GM23338 (cell line): ENCODE data around the gene THSD4. TPM values are rescaled to one million over a fixed set of nuclear protein-coding genes. Genes with fewer than 3 reads are reported as not detected.

ENCODE experiments used
- ATAC-seq: fragments of 200-7000 bp; cut with Tn5 transposase; 3 replicates; pipeline ENCODE4 v1.9.1; 2020
- DNase-seq: peaks from one replicate; pipeline ENCODE4 v3.0.0-alpha.2; 2015; ENCODE audit warnings: low spot score
- H2AFZ ChIP-seq: fragments of 200-600 bp; sonication (generic); 2 replicates; pipeline ENCODE4 v1.8.0; 2016; ENCODE audit warnings: antibody characterized with exemption, mild to moderate bottlenecking, moderate library complexity
- H3F3A ChIP-seq: fragments of 200-600 bp; sonication (generic); replicated peaks from 2 replicates; pipeline ENCODE4 v1.8.0; 2017; ENCODE audit warnings: antibody characterized with exemption, mixed run types, low read depth
- H3K27ac ChIP-seq: fragments of 200-600 bp; sonication (generic); 2 replicates; pipeline ENCODE4 v1.6.1; 2016; ENCODE audit warnings: low read depth
- H3K27me3 ChIP-seq: fragments of 200-600 bp; sonication (generic); 2 replicates; pipeline ENCODE4 v1.8.0; 2016; ENCODE audit warnings: mild to moderate bottlenecking, mixed run types, moderate library complexity; ENCODE audit not compliant: insufficient read depth
- H3K36me3 ChIP-seq: fragments of 200-600 bp; sonication (generic); 2 replicates; pipeline ENCODE4 v1.8.0; 2016; ENCODE audit warnings: mild to moderate bottlenecking; ENCODE audit not compliant: insufficient read depth
- H3K4me1 ChIP-seq: fragments of 200-600 bp; sonication (generic); 2 replicates; pipeline ENCODE4 v1.8.0; 2016; ENCODE audit warnings: mild to moderate bottlenecking, moderate library complexity; ENCODE audit not compliant: insufficient read depth
- H3K4me2 ChIP-seq: fragments of 200-600 bp; sonication (generic); 2 replicates; pipeline ENCODE4 v1.7.1; 2017; ENCODE audit warnings: mixed run types
- H3K4me3 ChIP-seq: fragments of 200-600 bp; sonication (generic); 2 replicates; pipeline ENCODE4 v1.6.1; 2016; ENCODE audit warnings: mixed run types
- H3K79me2 ChIP-seq: fragments of 200-600 bp; sonication (generic); replicated peaks from 2 replicates; pipeline ENCODE4 v1.8.0; 2017; ENCODE audit warnings: mild to moderate bottlenecking; ENCODE audit not compliant: insufficient read depth
- H3K9me2 ChIP-seq: fragments of 200-600 bp; sonication (generic); 2 replicates; pipeline ENCODE4 v1.8.0; 2017; ENCODE audit not compliant: insufficient read depth
- H4K20me1 ChIP-seq: fragments of 200-600 bp; sonication (generic); replicated peaks from 2 replicates; pipeline ENCODE4 v1.8.0; 2017; ENCODE audit warnings: mild to moderate bottlenecking; ENCODE audit not compliant: insufficient read depth
- H3K27ac Mint-ChIP-seq: 2 replicates; pipeline ENCODE4 v1.8.0; 2020; ENCODE audit warnings: inconsistent platforms, mild to moderate bottlenecking, moderate library complexity, mixed read lengths
- H3K27me3 Mint-ChIP-seq: 3 replicates; pipeline ENCODE4 v1.8.0; 2022; ENCODE audit warnings: low read depth, mild to moderate bottlenecking, moderate library complexity, mixed read lengths, inconsistent platforms; ENCODE audit not compliant: insufficient read depth, poor library complexity
- H3K36me3 Mint-ChIP-seq: 3 replicates; pipeline ENCODE4 v1.8.0; 2021; ENCODE audit warnings: low read depth, mild to moderate bottlenecking, inconsistent platforms, moderate library complexity, mixed read lengths
- H3K4me1 Mint-ChIP-seq: 3 replicates; pipeline ENCODE4 v1.8.0; 2020; ENCODE audit warnings: mild to moderate bottlenecking, inconsistent platforms, mixed read lengths
- H3K4me3 Mint-ChIP-seq: 3 replicates; pipeline ENCODE4 v1.8.0; 2021; ENCODE audit warnings: moderate library complexity, mild to moderate bottlenecking, inconsistent platforms, mixed read lengths
- H3K9me3 Mint-ChIP-seq: 3 replicates; pipeline ENCODE4 v1.8.0; 2020; ENCODE audit warnings: moderate library complexity, mild to moderate bottlenecking, inconsistent platforms, mixed read lengths
- CREB1 ChIP-seq: fragments of 250-450 bp; sonication (Bioruptor Pico); IDR thresholded peaks from 2 replicates; pipeline ENCODE4 v1.5.0; 2020; ENCODE audit warnings: low read depth, mild to moderate bottlenecking, moderate library complexity
- EZH2 ChIP-seq: fragments of 200-600 bp; sonication (generic); IDR thresholded peaks from one replicate; pipeline ENCODE4 v1.8.0; 2017; ENCODE audit warnings: antibody characterized with exemption, mild to moderate bottlenecking, low read depth; ENCODE audit not compliant: unreplicated experiment
- EZH2phosphoT487 ChIP-seq: fragments of 200-600 bp; sonication (generic); IDR thresholded peaks from one replicate; pipeline ENCODE4 v1.8.1; 2018; ENCODE audit warnings: antibody characterized with exemption; ENCODE audit not compliant: unreplicated experiment
- JUNB ChIP-seq: IDR thresholded peaks from one replicate; pipeline ENCODE4 v1.6.1; 2016; ENCODE audit warnings: antibody characterized with exemption; ENCODE audit not compliant: unreplicated experiment
- NANOG ChIP-seq: IDR thresholded peaks from 2 replicates; pipeline ENCODE4 v1.6.1; 2016; ENCODE audit warnings: antibody characterized with exemption, borderline replicate concordance
- POLR2AphosphoS5 ChIP-seq: IDR thresholded peaks from 2 replicates; pipeline ENCODE4 v1.6.1; 2016; ENCODE audit warnings: antibody characterized with exemption, low read depth
- STAT1 ChIP-seq: IDR thresholded peaks from one replicate; pipeline ENCODE4 v1.6.1; 2016; ENCODE audit warnings: antibody characterized with exemption; ENCODE audit not compliant: unreplicated experiment
- ZNF114 ChIP-seq: fragments of 250-450 bp; sonication (Bioruptor Pico); IDR thresholded peaks from 2 replicates; pipeline ENCODE4 v1.5.0; 2020; ENCODE audit warnings: mild to moderate bottlenecking, moderate library complexity
- ZNF331 ChIP-seq: fragments of 250-450 bp; sonication (Bioruptor Pico); IDR thresholded peaks from 2 replicates; pipeline ENCODE4 v1.5.0; 2020; ENCODE audit warnings: low read depth, mild to moderate bottlenecking, moderate library complexity
- polyA plus RNA-seq: library from polyadenylated mRNA; unstranded; fragments of >200 nt; fragmentation: Nextera tagmentation; extraction: Ambion mirVana; gene quantifications from 2 replicates; pipeline ENCODE4 v1.2.1, GENCODE V29; 2016
- total RNA-seq: library from RNA; depleted of rRNA; stranded (reverse); fragments of >200 nt; shearing (Covaris generic); gene quantifications from 2 replicates; pipeline ENCODE4 v1.2.3, GENCODE V29; 2014
- TF ChIP-seq, protein P1 (sequence below): IDR thresholded peaks from 2 replicates; pipeline ENCODE4 v1.6.1; 2016; ENCODE audit warnings: antibody characterized with exemption
- TF ChIP-seq, protein P2 (sequence below): IDR thresholded peaks from one replicate; pipeline ENCODE4 v1.6.1; 2018; ENCODE audit warnings: antibody characterized with exemption; ENCODE audit not compliant: unreplicated experiment
- TF ChIP-seq, protein P3 (sequence below), 2 experiments: fragments of 200-600 bp in 1 of 2; sonication (generic) in 1 of 2; conservative IDR thresholded peaks; 2 replicates each; pipeline versions ENCODE4 v1.5.1 to v1.6.1; 2016 to 2017; ENCODE audit warnings: antibody characterized with exemption in 2 of 2, low read depth in 2 of 2, mild to moderate bottlenecking in 2 of 2, moderate library complexity in 1 of 2
- TF ChIP-seq, protein P4 (sequence below): fragments of 250-450 bp; sonication (Bioruptor Pico); IDR thresholded peaks from 2 replicates; pipeline ENCODE4 v1.5.0; 2020; ENCODE audit warnings: mild to moderate bottlenecking, moderate library complexity

Gene THSD4
- total and polyA plus RNA-seq, 2 experiments from 2014 or later: 2.0 to 7.4 TPM

DNA sequence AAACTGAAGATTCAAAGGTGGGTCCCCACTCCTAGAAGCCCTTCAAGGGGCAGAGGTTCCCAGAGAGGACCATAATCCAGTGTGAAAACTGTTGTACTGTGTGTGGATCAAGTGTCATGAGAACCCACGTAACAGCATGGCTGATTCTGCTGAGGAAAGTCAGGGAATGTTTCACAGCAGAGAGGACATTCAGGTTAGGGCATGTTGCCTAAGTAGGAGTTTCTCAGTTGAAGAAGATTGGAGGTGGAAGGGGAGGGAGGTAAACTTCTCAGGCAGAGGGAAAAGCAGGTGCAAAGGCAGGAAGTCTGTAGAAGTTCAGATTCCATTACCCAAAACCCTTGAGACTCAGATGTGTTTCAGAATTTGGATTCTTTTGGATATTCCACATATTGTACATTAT lies 448.9 kb downstream of the THSD4 start:
- H3K36me3 ChIP-seq: no peaks in the 10 kb centered on the region
- H3K9me3 Mint-ChIP-seq: no peaks in the 10 kb centered on the region

More for the DNA sequence above, 448.9 kb downstream of the THSD4 start:
- DNase-seq (no peak), ATAC-seq (no peak)
- Histone ChIP-seq H3K79me2 (no peaks in the 10 kb centered on the region), H3K27ac (no peak overlapping the region), H3K27me3 (no peaks in the 10 kb centered on the region), H4K20me1 (no peaks in the 10 kb centered on the region; the same call in 1 of the 2 replicates), H3K9me2 (no peaks in the 10 kb centered on the region), H3K4me1 (no peaks in the 10 kb centered on the region), H2AFZ (no peak overlapping the region), H3F3A (no peaks in the 10 kb centered on the region), H3K4me3 (no peak overlapping the region), H3K4me2 (no peak overlapping the region)
- H3K4me3 Mint-ChIP-seq: no peak overlapping the region
- no peaks in the 10 kb centered on the region for H3K27me3 Mint-ChIP-seq
- peaks cover 4% of the 10 kb centered on the region for H3K4me1 Mint-ChIP-seq
- no peaks in the 10 kb centered on the region for H3K36me3 Mint-ChIP-seq
- H3K27ac Mint-ChIP-seq: no peak overlapping the region
- TF ChIP-seq JUNB (no peak), CREB1 (no peak), EZH2phosphoT487 (no peak), ZNF331 (no peak), ZNF114 (CRISPR knock-in tag) (no peak), NANOG (no peak), STAT1 (no peak), POLR2AphosphoS5 (no peak), EZH2 (no peak)
- TF ChIP-seq, protein P1, sequence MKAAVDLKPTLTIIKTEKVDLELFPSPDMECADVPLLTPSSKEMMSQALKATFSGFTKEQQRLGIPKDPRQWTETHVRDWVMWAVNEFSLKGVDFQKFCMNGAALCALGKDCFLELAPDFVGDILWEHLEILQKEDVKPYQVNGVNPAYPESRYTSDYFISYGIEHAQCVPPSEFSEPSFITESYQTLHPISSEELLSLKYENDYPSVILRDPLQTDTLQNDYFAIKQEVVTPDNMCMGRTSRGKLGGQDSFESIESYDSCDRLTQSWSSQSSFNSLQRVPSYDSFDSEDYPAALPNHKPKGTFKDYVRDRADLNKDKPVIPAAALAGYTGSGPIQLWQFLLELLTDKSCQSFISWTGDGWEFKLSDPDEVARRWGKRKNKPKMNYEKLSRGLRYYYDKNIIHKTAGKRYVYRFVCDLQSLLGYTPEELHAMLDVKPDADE: no peak
- TF ChIP-seq, protein P2, sequence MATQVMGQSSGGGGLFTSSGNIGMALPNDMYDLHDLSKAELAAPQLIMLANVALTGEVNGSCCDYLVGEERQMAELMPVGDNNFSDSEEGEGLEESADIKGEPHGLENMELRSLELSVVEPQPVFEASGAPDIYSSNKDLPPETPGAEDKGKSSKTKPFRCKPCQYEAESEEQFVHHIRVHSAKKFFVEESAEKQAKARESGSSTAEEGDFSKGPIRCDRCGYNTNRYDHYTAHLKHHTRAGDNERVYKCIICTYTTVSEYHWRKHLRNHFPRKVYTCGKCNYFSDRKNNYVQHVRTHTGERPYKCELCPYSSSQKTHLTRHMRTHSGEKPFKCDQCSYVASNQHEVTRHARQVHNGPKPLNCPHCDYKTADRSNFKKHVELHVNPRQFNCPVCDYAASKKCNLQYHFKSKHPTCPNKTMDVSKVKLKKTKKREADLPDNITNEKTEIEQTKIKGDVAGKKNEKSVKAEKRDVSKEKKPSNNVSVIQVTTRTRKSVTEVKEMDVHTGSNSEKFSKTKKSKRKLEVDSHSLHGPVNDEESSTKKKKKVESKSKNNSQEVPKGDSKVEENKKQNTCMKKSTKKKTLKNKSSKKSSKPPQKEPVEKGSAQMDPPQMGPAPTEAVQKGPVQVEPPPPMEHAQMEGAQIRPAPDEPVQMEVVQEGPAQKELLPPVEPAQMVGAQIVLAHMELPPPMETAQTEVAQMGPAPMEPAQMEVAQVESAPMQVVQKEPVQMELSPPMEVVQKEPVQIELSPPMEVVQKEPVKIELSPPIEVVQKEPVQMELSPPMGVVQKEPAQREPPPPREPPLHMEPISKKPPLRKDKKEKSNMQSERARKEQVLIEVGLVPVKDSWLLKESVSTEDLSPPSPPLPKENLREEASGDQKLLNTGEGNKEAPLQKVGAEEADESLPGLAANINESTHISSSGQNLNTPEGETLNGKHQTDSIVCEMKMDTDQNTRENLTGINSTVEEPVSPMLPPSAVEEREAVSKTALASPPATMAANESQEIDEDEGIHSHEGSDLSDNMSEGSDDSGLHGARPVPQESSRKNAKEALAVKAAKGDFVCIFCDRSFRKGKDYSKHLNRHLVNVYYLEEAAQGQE: no peak
- TF ChIP-seq, protein P3, sequence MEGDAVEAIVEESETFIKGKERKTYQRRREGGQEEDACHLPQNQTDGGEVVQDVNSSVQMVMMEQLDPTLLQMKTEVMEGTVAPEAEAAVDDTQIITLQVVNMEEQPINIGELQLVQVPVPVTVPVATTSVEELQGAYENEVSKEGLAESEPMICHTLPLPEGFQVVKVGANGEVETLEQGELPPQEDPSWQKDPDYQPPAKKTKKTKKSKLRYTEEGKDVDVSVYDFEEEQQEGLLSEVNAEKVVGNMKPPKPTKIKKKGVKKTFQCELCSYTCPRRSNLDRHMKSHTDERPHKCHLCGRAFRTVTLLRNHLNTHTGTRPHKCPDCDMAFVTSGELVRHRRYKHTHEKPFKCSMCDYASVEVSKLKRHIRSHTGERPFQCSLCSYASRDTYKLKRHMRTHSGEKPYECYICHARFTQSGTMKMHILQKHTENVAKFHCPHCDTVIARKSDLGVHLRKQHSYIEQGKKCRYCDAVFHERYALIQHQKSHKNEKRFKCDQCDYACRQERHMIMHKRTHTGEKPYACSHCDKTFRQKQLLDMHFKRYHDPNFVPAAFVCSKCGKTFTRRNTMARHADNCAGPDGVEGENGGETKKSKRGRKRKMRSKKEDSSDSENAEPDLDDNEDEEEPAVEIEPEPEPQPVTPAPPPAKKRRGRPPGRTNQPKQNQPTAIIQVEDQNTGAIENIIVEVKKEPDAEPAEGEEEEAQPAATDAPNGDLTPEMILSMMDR (conservative IDR thresholded peaks at IDR 0.05; ENCODE audit: low read depth in 2 of 2): no peak
- TF ChIP-seq, protein P4, sequence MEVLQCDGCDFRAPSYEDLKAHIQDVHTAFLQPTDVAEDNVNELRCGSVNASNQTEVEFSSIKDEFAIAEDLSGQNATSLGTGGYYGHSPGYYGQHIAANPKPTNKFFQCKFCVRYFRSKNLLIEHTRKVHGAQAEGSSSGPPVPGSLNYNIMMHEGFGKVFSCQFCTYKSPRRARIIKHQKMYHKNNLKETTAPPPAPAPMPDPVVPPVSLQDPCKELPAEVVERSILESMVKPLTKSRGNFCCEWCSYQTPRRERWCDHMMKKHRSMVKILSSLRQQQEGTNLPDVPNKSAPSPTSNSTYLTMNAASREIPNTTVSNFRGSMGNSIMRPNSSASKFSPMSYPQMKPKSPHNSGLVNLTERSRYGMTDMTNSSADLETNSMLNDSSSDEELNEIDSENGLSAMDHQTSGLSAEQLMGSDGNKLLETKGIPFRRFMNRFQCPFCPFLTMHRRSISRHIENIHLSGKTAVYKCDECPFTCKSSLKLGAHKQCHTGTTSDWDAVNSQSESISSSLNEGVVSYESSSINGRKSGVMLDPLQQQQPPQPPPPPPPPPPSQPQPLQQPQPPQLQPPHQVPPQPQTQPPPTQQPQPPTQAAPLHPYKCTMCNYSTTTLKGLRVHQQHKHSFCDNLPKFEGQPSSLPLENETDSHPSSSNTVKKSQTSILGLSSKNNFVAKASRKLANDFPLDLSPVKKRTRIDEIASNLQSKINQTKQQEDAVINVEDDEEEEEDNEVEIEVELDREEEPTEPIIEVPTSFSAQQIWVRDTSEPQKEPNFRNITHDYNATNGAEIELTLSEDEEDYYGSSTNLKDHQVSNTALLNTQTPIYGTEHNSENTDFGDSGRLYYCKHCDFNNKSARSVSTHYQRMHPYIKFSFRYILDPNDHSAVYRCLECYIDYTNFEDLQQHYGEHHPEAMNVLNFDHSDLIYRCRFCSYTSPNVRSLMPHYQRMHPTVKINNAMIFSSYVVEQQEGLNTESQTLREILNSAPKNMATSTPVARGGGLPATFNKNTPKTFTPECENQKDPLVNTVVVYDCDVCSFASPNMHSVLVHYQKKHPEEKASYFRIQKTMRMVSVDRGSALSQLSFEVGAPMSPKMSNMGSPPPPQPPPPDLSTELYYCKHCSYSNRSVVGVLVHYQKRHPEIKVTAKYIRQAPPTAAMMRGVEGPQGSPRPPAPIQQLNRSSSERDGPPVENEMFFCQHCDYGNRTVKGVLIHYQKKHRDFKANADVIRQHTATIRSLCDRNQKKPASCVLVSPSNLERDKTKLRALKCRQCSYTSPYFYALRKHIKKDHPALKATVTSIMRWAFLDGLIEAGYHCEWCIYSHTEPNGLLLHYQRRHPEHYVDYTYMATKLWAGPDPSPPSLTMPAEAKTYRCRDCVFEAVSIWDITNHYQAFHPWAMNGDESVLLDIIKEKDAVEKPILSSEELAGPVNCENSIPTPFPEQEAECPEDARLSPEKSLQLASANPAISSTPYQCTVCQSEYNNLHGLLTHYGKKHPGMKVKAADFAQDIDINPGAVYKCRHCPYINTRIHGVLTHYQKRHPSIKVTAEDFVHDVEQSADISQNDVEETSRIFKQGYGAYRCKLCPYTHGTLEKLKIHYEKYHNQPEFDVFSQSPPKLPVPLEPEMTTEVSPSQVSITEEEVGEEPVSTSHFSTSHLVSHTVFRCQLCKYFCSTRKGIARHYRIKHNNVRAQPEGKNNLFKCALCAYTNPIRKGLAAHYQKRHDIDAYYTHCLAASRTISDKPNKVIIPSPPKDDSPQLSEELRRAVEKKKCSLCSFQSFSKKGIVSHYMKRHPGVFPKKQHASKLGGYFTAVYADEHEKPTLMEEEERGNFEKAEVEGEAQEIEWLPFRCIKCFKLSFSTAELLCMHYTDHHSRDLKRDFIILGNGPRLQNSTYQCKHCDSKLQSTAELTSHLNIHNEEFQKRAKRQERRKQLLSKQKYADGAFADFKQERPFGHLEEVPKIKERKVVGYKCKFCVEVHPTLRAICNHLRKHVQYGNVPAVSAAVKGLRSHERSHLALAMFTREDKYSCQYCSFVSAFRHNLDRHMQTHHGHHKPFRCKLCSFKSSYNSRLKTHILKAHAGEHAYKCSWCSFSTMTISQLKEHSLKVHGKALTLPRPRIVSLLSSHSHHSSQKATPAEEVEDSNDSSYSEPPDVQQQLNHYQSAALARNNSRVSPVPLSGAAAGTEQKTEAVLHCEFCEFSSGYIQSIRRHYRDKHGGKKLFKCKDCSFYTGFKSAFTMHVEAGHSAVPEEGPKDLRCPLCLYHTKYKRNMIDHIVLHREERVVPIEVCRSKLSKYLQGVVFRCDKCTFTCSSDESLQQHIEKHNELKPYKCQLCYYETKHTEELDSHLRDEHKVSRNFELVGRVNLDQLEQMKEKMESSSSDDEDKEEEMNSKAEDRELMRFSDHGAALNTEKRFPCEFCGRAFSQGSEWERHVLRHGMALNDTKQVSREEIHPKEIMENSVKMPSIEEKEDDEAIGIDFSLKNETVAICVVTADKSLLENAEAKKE (CRISPR knock-in tag): no peak
